K562 (cell line): ENCODE measurements around the gene DYNLT3. TPM values are rescaled to one million over a fixed set of nuclear protein-coding genes. Genes with fewer than 3 reads are reported as not detected.

Experiments used
- ATAC-seq: fragments of 200-7000 bp; cut with Tn5 transposase; 3 replicates; pipeline ENCODE4 v1.9.1; 2020; ENCODE audit warnings: moderate library complexity
- BruUV-seq: library from RNA; stranded (reverse); fragments of 400-500 nt; replicated peaks from 2 replicates; lab custom pipeline; 2021; lab: Mats Ljungman, UMichigan
- CTCF ChIA-PET: fragments of 300-600 bp; formaldehyde crosslinking; extraction: SDS; loops from one replicate; lab custom pipeline; 2021; ENCODE audit warnings: low intra/inter-chr PET ratio; lab: Yijun Ruan, JAX
- POLR2A ChIA-PET: fragments of 300-600, 350-650 bp; sonication (Branson Sonifier 250); formaldehyde crosslinking; extraction: SDS; loops from one replicate; lab custom pipeline; 2021; ENCODE audit warnings: antibody characterized with exemption, inconsistent platforms; lab: Yijun Ruan, JAX
- DNase-seq, 4 experiments: peaks; one replicate each; pipeline versions ENCODE4 v3.0.0 to v3.0.0-alpha.2; 2011 to 2018; ENCODE audit warnings: low spot score in 3 of 4, mixed read lengths in 3 of 4; ENCODE audit errors: extremely low read depth in 1 of 4
- FAIRE-seq: peaks from 2 replicates; lab custom pipeline; 2011; peaks lifted over from hg19 to GRCh38; lab: Jason Lieb, UNC
- H2AFZ ChIP-seq: 2 replicates; pipeline ENCODE4 v1.6.0; 2011; ENCODE audit warnings: low read depth, low read length, control low read depth, inconsistent platforms
- H3K27ac ChIP-seq: fragments of 200-600 bp; 3 replicates; pipeline ENCODE4 v1.8.0; 2011; ENCODE audit warnings: low read depth, mild to moderate bottlenecking, control low read depth, inconsistent platforms, low read length, moderate library complexity, mixed read lengths; ENCODE audit errors: extremely low read depth
- H3K27me3 ChIP-seq, 2 experiments: fragments of 300-600 bp in 1 of 2; 2 replicates in 1 of 2; 3 replicates in 1 of 2; pipeline versions ENCODE4 v1.6.0 to v1.8.0; 2011; ENCODE audit warnings: inconsistent platforms in 2 of 2, low read length in 2 of 2, mild to moderate bottlenecking in 1 of 2, mixed read lengths in 1 of 2, moderate library complexity in 1 of 2; ENCODE audit not compliant: control insufficient read depth in 2 of 2, insufficient read depth in 2 of 2
- H3K36me3 ChIP-seq: fragments of 300-600 bp; 3 replicates; pipeline ENCODE4 v1.8.0; 2011; ENCODE audit warnings: mild to moderate bottlenecking, low read length, inconsistent platforms; ENCODE audit not compliant: control insufficient read depth, insufficient read depth
- H3K4me1 ChIP-seq, 2 experiments: fragments of 200-600 bp in 1 of 2; replicated peaks in 1 of 2; 2 replicates in 1 of 2; 3 replicates in 1 of 2; pipeline versions ENCODE4 v1.5.1 to v1.8.0; 2011; ENCODE audit warnings: inconsistent platforms in 2 of 2, low read length in 2 of 2, mild to moderate bottlenecking in 1 of 2, mixed read lengths in 1 of 2, moderate library complexity in 1 of 2; ENCODE audit not compliant: control insufficient read depth in 2 of 2, insufficient read depth in 2 of 2
- H3K4me2 ChIP-seq: 2 replicates; pipeline ENCODE4 v1.6.1; 2011; ENCODE audit warnings: low read length, control low read depth, inconsistent platforms, mixed read lengths; ENCODE audit not compliant: insufficient read depth
- H3K4me3 ChIP-seq: fragments of 200-600 bp; sonication (generic), shearing (Covaris generic); 2 replicates; pipeline ENCODE4 v1.5.1; 2016; ENCODE audit warnings: control low read depth, inconsistent platforms
- H3K79me2 ChIP-seq: fragments of 200-600 bp; 3 replicates; pipeline ENCODE4 v1.8.0; 2011; ENCODE audit warnings: low read length, inconsistent platforms; ENCODE audit not compliant: control insufficient read depth, insufficient read depth
- H3K9ac ChIP-seq, 2 experiments: 2 replicates each; pipeline versions ENCODE4 v1.6.0 to v1.6.1; 2011; ENCODE audit warnings: low read depth in 2 of 2, low read length in 2 of 2, control low read depth in 1 of 2, inconsistent platforms in 1 of 2, mild to moderate bottlenecking in 1 of 2, mixed read lengths in 1 of 2; ENCODE audit not compliant: insufficient read depth in 1 of 2
- H3K9me1 ChIP-seq: one replicate; pipeline ENCODE4 v1.6.0; 2011; ENCODE audit warnings: inconsistent platforms, mild to moderate bottlenecking, low read length, moderate library complexity; ENCODE audit not compliant: control insufficient read depth, insufficient read depth
- H3K9me3 ChIP-seq: replicated peaks from 2 replicates; pipeline ENCODE4 v1.5.1; 2011; ENCODE audit warnings: low read depth, low read length, inconsistent platforms; ENCODE audit not compliant: control insufficient read depth, insufficient read depth
- H4K20me1 ChIP-seq: replicated peaks from 2 replicates; pipeline ENCODE4 v1.6.1; 2011; ENCODE audit warnings: low read length, inconsistent platforms, mixed read lengths; ENCODE audit not compliant: control insufficient read depth, insufficient read depth
- ATF1 ChIP-seq, 2 experiments: fragments of 450-650 bp in 1 of 2; IDR thresholded peaks; 2 replicates each; pipeline ENCODE4 v1.6.1; 2016; ENCODE audit warnings: missing compliant biosample characterization in 1 of 2, missing genetic modification characterization in 1 of 2
- EP400 ChIP-seq: fragments of 450-650 bp; IDR thresholded peaks from 2 replicates; pipeline ENCODE4 v1.6.1; 2017; ENCODE audit warnings: antibody characterized with exemption, mild to moderate bottlenecking, moderate library complexity
- NRF1 ChIP-seq, 2 experiments: fragments of 450-650 bp; IDR thresholded peaks in 1 of 2; conservative IDR thresholded peaks in 1 of 2; 2 replicates each; pipeline ENCODE4 v1.6.1; 2014; ENCODE audit warnings: mild to moderate bottlenecking in 2 of 2
- ZNF224 ChIP-seq: sonication (generic); formaldehyde crosslinking; IDR thresholded peaks from 2 replicates; pipeline ENCODE4 v1.8.0; 2022; ENCODE audit warnings: mild to moderate bottlenecking, missing genetic modification reagents
- WGBS: fragments of 100-300 bp; shearing (Covaris generic); methylation state at CpG from one replicate; pipeline ENCODE4 v1.1.6; 2016; ENCODE audit warnings: low coverage, mixed read lengths; ENCODE audit not compliant: insufficient coverage; ENCODE audit errors: missing lambda C conversion rate; 5-methylcytosine and 5-hydroxymethylcytosine counted together
- in situ Hi-C: fragments of 300-500 bp; cut with MboI; formaldehyde crosslinking; loops from 4 replicates; pipeline ENCODE4 v1.15.0; 2018; ENCODE audit warnings: inconsistent platforms, mixed read lengths
- intact Hi-C: fragments of 100-400 bp; cut with micrococcal nuclease; formaldehyde crosslinking; loops from 2 replicates; pipeline ENCODE4 v1.14.2; 2022
- polyA plus RNA-seq, 8 experiments: library from polyadenylated mRNA; depleted of rRNA in 4 of 8; stranded (reverse) in 5 of 8; unstranded in 3 of 8; fragments of >200 nt; fragmentation: Nextera tagmentation in 2 of 8; fragmentation: Illumina TruSeq in 1 of 8; extraction: Ambion mirVana in 2 of 8; extraction: Trizol in 1 of 8; gene quantifications; 2 replicates each; pipeline versions ENCODE4 v1.2.1 to v1.2.3, GENCODE V29; 2011 to 2014; ENCODE audit warnings: inconsistent platforms in 1 of 8, missing spikeins in 1 of 8
- total RNA-seq, 7 experiments: library from RNA; depleted of rRNA in 6 of 7; stranded (reverse); fragments of >200 nt in 6 of 7; fragmentation: Illumina TruSeq in 2 of 7; extraction: Trizol in 2 of 7; gene quantifications; 2 replicates each; pipeline versions ENCODE4 v1.2.1 to v1.2.3, GENCODE V29; 2011 to 2021; ENCODE audit warnings: low replicate concordance in 1 of 7
- TF ChIP-seq, protein P1 (sequence below): sonication (generic); formaldehyde crosslinking; IDR thresholded peaks from 2 replicates; pipeline ENCODE4 v1.8.0; 2022; ENCODE audit warnings: missing genetic modification reagents, mild to moderate bottlenecking, moderate library complexity, borderline replicate concordance

DYNLT3 gene
- total and polyA plus RNA-seq, 9 of the 15 experiments (the other 6 are each of a cell fraction or from before 2014, with no cell fraction given), result 4.5 to 17.5 (median 8.3) TPM

DNA sequence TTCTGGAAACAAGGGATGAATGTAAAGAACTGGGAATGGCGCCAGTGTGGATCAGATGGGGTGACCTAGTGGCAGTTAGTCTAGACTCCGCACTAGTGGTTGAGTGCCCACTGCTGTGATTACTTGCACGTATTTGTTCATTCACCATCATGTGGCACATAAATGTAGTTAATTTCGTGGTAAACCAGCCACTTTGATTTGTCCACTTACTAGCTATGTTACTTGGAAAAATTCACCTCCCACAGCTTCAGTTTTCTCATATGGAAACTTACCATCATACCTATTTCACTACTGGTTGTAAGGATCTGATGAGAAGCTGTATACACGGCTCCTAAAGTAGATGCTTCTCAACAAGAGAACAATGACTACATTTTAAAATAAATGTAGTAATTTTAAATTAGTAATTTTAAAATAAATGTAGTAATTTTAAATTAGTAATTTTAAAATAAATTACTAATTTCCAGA is 394 bp upstream of the DYNLT3 start:
- Histone ChIP-seq H3K36me3 (no peaks in the 10 kb centered on the region), H2AFZ (peak overlapping the region; percentile 95), H4K20me1 (no peaks in the 10 kb centered on the region), H3K27me3 (no peaks in the 10 kb centered on the region), H3K9me3 (no peaks in the 10 kb centered on the region), H3K9me1 (no peaks in the 10 kb centered on the region), H3K9ac (peak overlapping the region; percentile 44 to 83; a peak in 3 of 4 replicates), H3K4me1 (peaks cover 2 to 10% of the 10 kb centered on the region in 2 experiments; a peak in 3 of 5 replicates), H3K79me2 (no peaks in the 10 kb centered on the region), H3K27ac (no peak overlapping the region; the same call in 2 of the 3 replicates), H3K4me3 (peak overlapping the region; percentile 50; the same call in 1 of the 2 replicates), H3K4me2 (peak overlapping the region; percentile 82)
- ChIA-PET CTCF (no interaction called here), POLR2A (no interaction called here)
- FAIRE-seq, result no peak
- no TSS peak for BruUV-seq
- no peak for ATAC-seq
- no peak for DNase-seq
- 21% methylated on average over 4 of the region's 5 CpGs for WGBS
- TF ChIP-seq EP400, result 0 out of 2 replicates have a peak, but pooled peaks have one; percentile 20
- TF ChIP-seq NRF1 (conservative IDR thresholded peaks at IDR 0.05 in 1 of 2, IDR thresholded peaks at IDR 0.05 in 1 of 2), result peak in 1 of 2 experiments; percentile 35; a peak in 3 of 4 replicates
- TF ChIP-seq, protein P1, sequence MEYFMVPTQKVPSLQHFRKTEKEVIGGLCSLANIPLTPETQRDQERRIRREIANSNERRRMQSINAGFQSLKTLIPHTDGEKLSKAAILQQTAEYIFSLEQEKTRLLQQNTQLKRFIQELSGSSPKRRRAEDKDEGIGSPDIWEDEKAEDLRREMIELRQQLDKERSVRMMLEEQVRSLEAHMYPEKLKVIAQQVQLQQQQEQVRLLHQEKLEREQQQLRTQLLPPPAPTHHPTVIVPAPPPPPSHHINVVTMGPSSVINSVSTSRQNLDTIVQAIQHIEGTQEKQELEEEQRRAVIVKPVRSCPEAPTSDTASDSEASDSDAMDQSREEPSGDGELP (CRISPR knock-in tag), result 0 out of 2 replicates have a peak, but pooled peaks have one; percentile 0
- no peak for TF ChIP-seq ATF1 (CRISPR knock-in tag; IDR thresholded peaks at IDR 0.05)
- peak; percentile 52 for TF ChIP-seq ATF1 (tag; IDR thresholded peaks at IDR 0.05)
- no peak for TF ChIP-seq ZNF224 (CRISPR knock-in tag)
- intact Hi-C loops, result no loop called here
- in situ Hi-C loops, result no loop called here
